ENCODE data around the gene CYB5D1.

DNA sequence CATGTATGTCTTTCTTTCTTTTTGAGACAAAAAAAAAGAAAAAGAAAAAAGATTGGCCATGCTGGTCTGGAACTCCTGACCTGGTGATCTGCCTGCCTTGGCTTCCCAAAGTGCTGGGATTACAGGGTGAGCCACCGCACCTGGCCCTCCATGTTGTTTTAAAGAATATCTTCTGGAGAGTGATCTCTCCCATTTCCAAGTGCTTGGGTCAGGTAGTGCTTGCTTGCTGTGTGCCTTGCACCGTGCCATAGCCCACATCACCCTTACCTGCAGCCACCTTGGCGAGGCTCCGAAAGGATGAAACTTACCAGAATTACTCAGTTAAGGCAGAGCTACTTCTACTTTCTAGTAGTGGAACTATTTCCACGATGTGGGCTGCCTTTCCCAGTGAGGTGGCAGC lies 42.8 kb upstream of the CYB5D1 start:
- TF ChIP-seq CTCF (conservative IDR thresholded peaks at IDR 0.05 in 1 of 2, IDR thresholded peaks at IDR 0.05 in 1 of 2; ENCODE audit: low read depth in 1 of 2, low read length in 2 of 2) (no peak), EZH2 (IDR thresholded peaks at IDR 0.05; ENCODE audit: low read length, missing control alignments) (no peak)

Data from fibroblast of lung (primary cell).